Measurements from ENCODE around the gene ZNF217.
"Not testable (repeated sequence)": the region's sequence is repeated elsewhere in the genome, so short reads cannot be mapped to it uniquely, and the experiment has no call there.

DNA sequence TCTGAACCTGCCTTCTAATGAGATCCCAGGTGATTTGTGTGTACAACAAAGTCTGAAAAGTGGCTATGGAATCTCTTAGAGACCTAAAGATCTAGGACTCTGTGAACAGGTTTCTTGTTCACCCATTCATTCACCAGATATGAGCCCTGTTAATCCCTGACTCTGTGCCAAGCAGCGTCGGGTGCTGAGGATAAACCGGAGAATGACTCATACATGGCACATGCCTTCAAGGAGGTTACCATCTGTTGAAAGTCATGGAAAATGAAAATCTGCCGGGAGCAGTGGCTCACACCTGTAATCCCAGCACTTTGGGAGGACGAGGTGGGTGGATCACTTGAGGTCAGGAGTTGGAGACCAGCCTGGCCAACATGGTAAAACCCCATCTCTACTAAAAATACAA is 72.2 kb downstream of the ZNF217 start:
- TF ChIP-seq, protein P1, sequence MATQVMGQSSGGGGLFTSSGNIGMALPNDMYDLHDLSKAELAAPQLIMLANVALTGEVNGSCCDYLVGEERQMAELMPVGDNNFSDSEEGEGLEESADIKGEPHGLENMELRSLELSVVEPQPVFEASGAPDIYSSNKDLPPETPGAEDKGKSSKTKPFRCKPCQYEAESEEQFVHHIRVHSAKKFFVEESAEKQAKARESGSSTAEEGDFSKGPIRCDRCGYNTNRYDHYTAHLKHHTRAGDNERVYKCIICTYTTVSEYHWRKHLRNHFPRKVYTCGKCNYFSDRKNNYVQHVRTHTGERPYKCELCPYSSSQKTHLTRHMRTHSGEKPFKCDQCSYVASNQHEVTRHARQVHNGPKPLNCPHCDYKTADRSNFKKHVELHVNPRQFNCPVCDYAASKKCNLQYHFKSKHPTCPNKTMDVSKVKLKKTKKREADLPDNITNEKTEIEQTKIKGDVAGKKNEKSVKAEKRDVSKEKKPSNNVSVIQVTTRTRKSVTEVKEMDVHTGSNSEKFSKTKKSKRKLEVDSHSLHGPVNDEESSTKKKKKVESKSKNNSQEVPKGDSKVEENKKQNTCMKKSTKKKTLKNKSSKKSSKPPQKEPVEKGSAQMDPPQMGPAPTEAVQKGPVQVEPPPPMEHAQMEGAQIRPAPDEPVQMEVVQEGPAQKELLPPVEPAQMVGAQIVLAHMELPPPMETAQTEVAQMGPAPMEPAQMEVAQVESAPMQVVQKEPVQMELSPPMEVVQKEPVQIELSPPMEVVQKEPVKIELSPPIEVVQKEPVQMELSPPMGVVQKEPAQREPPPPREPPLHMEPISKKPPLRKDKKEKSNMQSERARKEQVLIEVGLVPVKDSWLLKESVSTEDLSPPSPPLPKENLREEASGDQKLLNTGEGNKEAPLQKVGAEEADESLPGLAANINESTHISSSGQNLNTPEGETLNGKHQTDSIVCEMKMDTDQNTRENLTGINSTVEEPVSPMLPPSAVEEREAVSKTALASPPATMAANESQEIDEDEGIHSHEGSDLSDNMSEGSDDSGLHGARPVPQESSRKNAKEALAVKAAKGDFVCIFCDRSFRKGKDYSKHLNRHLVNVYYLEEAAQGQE (IDR thresholded peaks at IDR 0.05; ENCODE audit: low read depth) = not testable (repeated sequence)
- not testable (repeated sequence) for TF ChIP-seq TEAD4 (IDR thresholded peaks at IDR 0.05); YY1 (IDR thresholded peaks at IDR 0.05; ENCODE audit: low read depth); RAD21 (IDR thresholded peaks at IDR 0.05; ENCODE audit: low read depth); ZBTB7A (IDR thresholded peaks at IDR 0.05; ENCODE audit: low read depth)
- TF ChIP-seq, protein P2, sequence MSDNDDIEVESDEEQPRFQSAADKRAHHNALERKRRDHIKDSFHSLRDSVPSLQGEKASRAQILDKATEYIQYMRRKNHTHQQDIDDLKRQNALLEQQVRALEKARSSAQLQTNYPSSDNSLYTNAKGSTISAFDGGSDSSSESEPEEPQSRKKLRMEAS (IDR thresholded peaks at IDR 0.05) = 0 out of 2 replicates have a peak, but pooled peaks have one; percentile 27

All from Ishikawa (cell line).